ENCODE data around the gene SORD. TPM values are rescaled to one million over a fixed set of nuclear protein-coding genes. Genes with fewer than 3 reads are reported as not detected.

The SORD gene
- total and polyA plus RNA-seq, 9 of the 15 experiments (the other 6 are each of a cell fraction or from before 2014, with no cell fraction given) = 5.9 to 79.2 (median 29.6) TPM

DNA sequence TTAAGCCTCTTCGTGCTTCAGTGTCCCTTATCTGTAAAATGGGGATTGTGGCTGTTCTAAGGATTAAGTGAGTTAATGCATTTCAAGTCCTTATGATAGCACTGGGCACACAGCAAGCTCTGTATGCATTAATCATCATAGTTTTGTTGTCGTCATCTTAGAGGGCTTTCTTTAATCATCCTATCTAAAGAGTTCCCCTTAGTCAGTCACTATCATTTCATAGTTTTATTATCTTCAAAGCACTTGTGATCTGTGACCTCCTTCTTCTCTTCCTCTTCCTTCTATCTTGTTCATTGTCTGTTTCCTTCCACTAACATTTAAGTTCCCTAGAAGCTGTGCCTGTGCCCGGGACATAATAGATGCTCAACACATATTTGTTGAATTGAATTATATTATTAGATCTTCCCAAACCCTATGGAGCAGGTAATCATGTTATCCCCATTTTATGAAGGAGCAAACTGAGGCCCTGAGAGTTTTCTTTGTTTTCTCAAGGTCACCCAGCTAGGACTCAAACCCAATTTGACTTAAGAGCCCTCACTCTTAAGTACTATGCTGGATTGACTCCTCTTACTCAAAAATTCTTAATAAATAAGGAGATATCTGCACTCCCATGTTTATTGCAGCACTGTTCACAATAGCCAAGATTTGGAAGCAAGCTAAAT lies 66.8 kb downstream of the SORD start:
- Histone ChIP-seq H3K4me2 (ENCODE audit: insufficient read depth, low read length) (no peak overlapping the region; the same call in 1 of the 2 replicates), H3K27ac (ENCODE audit: extremely low read depth, low read depth, low read length) (no peak overlapping the region), H3K4me1 (replicated peaks in 1 of 2; ENCODE audit: control insufficient read depth in 2 of 2, insufficient read depth in 2 of 2, low read length in 2 of 2) (peaks cover 18 to 29% of the 10 kb centered on the region in 2 experiments), H2AFZ (ENCODE audit: low read depth, low read length) (no peak overlapping the region), H3K9me1 (ENCODE audit: control insufficient read depth, insufficient read depth, low read length) (no peaks in the 10 kb centered on the region), H3K79me2 (ENCODE audit: control insufficient read depth, insufficient read depth, low read length) (no peaks in the 10 kb centered on the region), H3K9ac (ENCODE audit: insufficient read depth in 1 of 2, low read depth in 2 of 2, low read length in 2 of 2) (no peak overlapping the region), H3K36me3 (ENCODE audit: control insufficient read depth, insufficient read depth, low read length) (no peaks in the 10 kb centered on the region), H3K4me3 (no peak overlapping the region), H4K20me1 (replicated peaks; ENCODE audit: control insufficient read depth, insufficient read depth, low read length) (no peaks in the 10 kb centered on the region), H3K27me3 (ENCODE audit: control insufficient read depth in 2 of 2, insufficient read depth in 2 of 2, low read length in 2 of 2) (no peaks in the 10 kb centered on the region), H3K9me3 (replicated peaks; ENCODE audit: control insufficient read depth, insufficient read depth, low read depth, low read length) (no peaks in the 10 kb centered on the region)
- FAIRE-seq (no peak), ATAC-seq (no peak), DNase-seq (ENCODE audit: extremely low read depth in 1 of 4, low spot score in 3 of 4) (peak in 1 of 4 experiments; percentile 14)
- CTCF ChIA-PET (ENCODE audit: low intra/inter-chr PET ratio) = no interaction called here
- intact Hi-C loops (cut with micrococcal nuclease) = no loop called here
- POLR2A ChIA-PET = interaction anchor here (0.6 to 0.7 kb wide), 2 partner anchors 9 to 483 kb away, joined by 3 read pairs; no protein-coding TSS in a partner anchor
- no TSS peak for BruUV-seq (replicated peaks)
- in situ Hi-C loops (cut with MboI) = no loop called here
- 0% methylated on average over 3 of the region's 3 CpGs for WGBS (ENCODE audit: insufficient coverage, low coverage, missing lambda C conversion rate)
- TF ChIP-seq CBFA2T3 (IDR thresholded peaks at IDR 0.05) = peak; percentile 20; the same call in 1 of the 2 replicates
- TF ChIP-seq KAT7 (CRISPR knock-in tag; IDR thresholded peaks at IDR 0.05; ENCODE audit: borderline replicate concordance) = no peak
- no peak for TF ChIP-seq MYNN (IDR thresholded peaks at IDR 0.05)
- no peak for TF ChIP-seq MYNN (CRISPR knock-in tag; IDR thresholded peaks at IDR 0.05)
- no peak for TF ChIP-seq MITF (IDR thresholded peaks at IDR 0.05)
- no peak for TF ChIP-seq ELK3 (CRISPR knock-in tag; IDR thresholded peaks at IDR 0.05)
- TF ChIP-seq TEAD2 (tag; IDR thresholded peaks at IDR 0.05) = no peak
- TF ChIP-seq ESRRA (IDR thresholded peaks at IDR 0.05; ENCODE audit: borderline replicate concordance, low read depth) = peak; percentile 49; the same call in 1 of the 2 replicates
- TF ChIP-seq NFXL1 (CRISPR knock-in tag; IDR thresholded peaks at IDR 0.05) = no peak
- peak; percentile 72 for TF ChIP-seq RBM25 (IDR thresholded peaks at IDR 0.05; ENCODE audit: low read depth, low read length, severe bottlenecking)
- no peak for TF ChIP-seq KDM1A (IDR thresholded peaks at IDR 0.05)
- TF ChIP-seq NR4A1 (CRISPR knock-in tag; IDR thresholded peaks at IDR 0.05) = no peak
- TF ChIP-seq NR4A1 (tag; IDR thresholded peaks at IDR 0.05) = no peak
- TF ChIP-seq USF1 (CRISPR knock-in tag; IDR thresholded peaks at IDR 0.05) = no peak
- no peak for TF ChIP-seq BMI1 (IDR thresholded peaks at IDR 0.05; ENCODE audit: low read length)
- TF ChIP-seq GTF2A2 (tag; IDR thresholded peaks at IDR 0.05) = no peak
- no peak for TF ChIP-seq KLF1 (tag; IDR thresholded peaks at IDR 0.05)

Measured in K562 (cell line).